ENCODE results near the gene CCDC73.
"Not testable (repeated sequence)": the region's sequence is repeated elsewhere in the genome, so short reads cannot be mapped to it uniquely, and the experiment has no call there.

Gene CCDC73

GRCh38 chr11:32821917-32822560, 27.6 kb upstream of the CCDC73 start:
- H3K4me3 Mint-ChIP-seq: no peak overlapping the region
- H3K4me1 Mint-ChIP-seq: peaks cover 8% of the 10 kb centered on the region
- H3K27me3 Mint-ChIP-seq: peaks cover 15% of the 10 kb centered on the region
- H3K36me3 Mint-ChIP-seq: no peaks in the 10 kb centered on the region
- no peaks in the 10 kb centered on the region for H3K9me3 Mint-ChIP-seq
- ATAC-seq: no peak
- no peak overlapping the region for H3K27ac Mint-ChIP-seq

DNA sequence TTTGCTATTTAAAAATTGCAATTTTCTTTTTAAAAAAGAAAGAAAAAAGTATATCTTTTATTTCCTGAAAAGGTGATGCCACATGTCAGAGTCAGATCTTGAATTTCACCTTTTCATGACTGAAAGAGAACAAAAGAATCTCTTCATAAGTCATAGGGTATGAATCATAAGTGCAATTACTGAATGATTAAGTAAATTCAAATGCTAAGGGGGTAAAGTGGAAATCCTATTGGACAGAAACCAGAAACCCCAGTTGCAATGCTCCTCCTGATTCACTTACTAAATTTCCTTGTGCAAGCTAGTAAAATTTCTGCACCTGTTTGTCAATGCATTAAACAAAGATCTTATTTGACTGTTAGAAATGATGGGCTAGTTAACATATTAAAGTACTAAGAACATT, 27.1 kb upstream of the CCDC73 start:
- H3K4me3 Mint-ChIP-seq: no peak overlapping the region

GRCh38 chr11:32820497-32820896, 26.0 kb upstream of the CCDC73 start:
- Mint-ChIP-seq H3K36me3 (no peaks in the 10 kb centered on the region), H3K27ac (no peak overlapping the region), H3K9me3 (no peaks in the 10 kb centered on the region)

More for the DNA sequence above, 27.1 kb upstream of the CCDC73 start:
- peaks cover 8% of the 10 kb centered on the region for H3K4me1 Mint-ChIP-seq
- peaks cover 15% of the 10 kb centered on the region for H3K27me3 Mint-ChIP-seq
- H3K36me3 Mint-ChIP-seq: no peaks in the 10 kb centered on the region
- H3K27ac Mint-ChIP-seq: no peak overlapping the region
- ATAC-seq: no peak
- H3K9me3 Mint-ChIP-seq: no peaks in the 10 kb centered on the region

DNA sequence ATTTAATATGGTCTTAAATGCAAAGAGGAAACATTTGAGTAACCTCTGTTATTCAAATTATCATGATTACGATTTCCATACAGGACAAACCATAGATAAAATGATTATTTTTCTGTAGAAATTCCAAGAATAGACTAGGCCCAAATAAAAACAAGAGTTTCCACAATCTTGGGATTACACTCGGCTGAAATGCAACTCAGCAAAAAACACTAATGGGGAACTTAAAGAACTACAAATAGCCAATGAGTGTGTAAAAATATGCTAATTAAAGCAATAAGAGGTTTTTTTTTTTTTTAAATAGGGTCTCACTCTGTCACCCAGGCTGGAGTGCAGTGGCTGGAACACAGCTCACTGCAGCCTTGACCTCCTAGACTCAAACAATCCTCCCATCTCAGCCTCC, 24.7 kb upstream of the CCDC73 start:
- ATAC-seq: no peak
- Mint-ChIP-seq H3K36me3 (no peaks in the 10 kb centered on the region), H3K4me3 (no peak overlapping the region)

More at GRCh38 chr11:32820497-32820896, 26.0 kb upstream of the CCDC73 start:
- H3K4me3 Mint-ChIP-seq: no peak overlapping the region
- no peak for ATAC-seq
- H3K27me3 Mint-ChIP-seq: peaks cover 15% of the 10 kb centered on the region
- H3K4me1 Mint-ChIP-seq: peaks cover 8% of the 10 kb centered on the region

GRCh38 chr11:32817852-32818183, 23.4 kb upstream of the CCDC73 start:
- H3K36me3 Mint-ChIP-seq: no peaks in the 10 kb centered on the region
- ATAC-seq: no peak
- H3K27me3 Mint-ChIP-seq: peaks cover 11% of the 10 kb centered on the region
- H3K4me1 Mint-ChIP-seq: peaks cover 8% of the 10 kb centered on the region
- no peaks in the 10 kb centered on the region for H3K9me3 Mint-ChIP-seq
- H3K27ac Mint-ChIP-seq: no peak overlapping the region
- H3K4me3 Mint-ChIP-seq: no peak overlapping the region

More for the DNA sequence above, 24.7 kb upstream of the CCDC73 start:
- Mint-ChIP-seq H3K9me3 (no peaks in the 10 kb centered on the region), H3K27ac (no peak overlapping the region), H3K27me3 (peaks cover 15% of the 10 kb centered on the region), H3K4me1 (peaks cover 8% of the 10 kb centered on the region)

- peaks cover 7% of the 10 kb centered on the region for H3K4me1 Mint-ChIP-seq
- H3K27me3 Mint-ChIP-seq: peaks cover 6% of the 10 kb centered on the region
- no peak for ATAC-seq
Measured at GRCh38 chr11:32817181-32817851, 22.9 kb upstream of the CCDC73 start.

DNA sequence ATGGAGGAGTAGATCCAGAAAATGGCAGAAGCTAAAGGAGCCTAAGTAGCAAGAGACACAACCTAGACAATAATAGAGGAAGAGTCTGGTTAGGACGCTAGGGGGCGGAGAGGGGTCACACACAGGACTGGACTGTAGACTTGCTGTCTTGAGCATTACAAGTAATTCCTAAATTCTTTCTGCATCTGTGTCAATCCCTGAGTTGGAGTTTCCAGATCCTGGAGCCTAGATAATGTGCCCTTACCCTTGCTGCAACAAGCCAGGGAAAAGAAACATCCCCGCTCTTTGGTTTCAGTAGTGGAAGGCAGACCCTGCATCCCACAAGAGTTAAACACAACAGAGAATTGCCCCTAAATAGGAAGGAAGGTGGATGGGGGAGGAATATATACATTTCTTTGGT, 14.9 kb upstream of the CCDC73 start:
- Mint-ChIP-seq H3K4me3 (no peak overlapping the region), H3K27me3 (no peaks in the 10 kb centered on the region), H3K9me3 (no peaks in the 10 kb centered on the region), H3K27ac (no peak overlapping the region), H3K4me1 (no peaks in the 10 kb centered on the region), H3K36me3 (no peaks in the 10 kb centered on the region)
- peak; percentile 78 for ATAC-seq

More at GRCh38 chr11:32817181-32817851, 22.9 kb upstream of the CCDC73 start:
- no peak overlapping the region for H3K4me3 Mint-ChIP-seq
- H3K27ac Mint-ChIP-seq: no peak overlapping the region
- H3K9me3 Mint-ChIP-seq: no peaks in the 10 kb centered on the region
- no peaks in the 10 kb centered on the region for H3K36me3 Mint-ChIP-seq

GRCh38 chr11:32796425-32796824, 2.0 kb upstream of the CCDC73 start:
- no peak for ATAC-seq
- H3K4me1 Mint-ChIP-seq: peaks cover 7% of the 10 kb centered on the region
- no peaks in the 10 kb centered on the region for H3K36me3 Mint-ChIP-seq
- H3K27ac Mint-ChIP-seq: no peak overlapping the region
- no peak overlapping the region for H3K4me3 Mint-ChIP-seq
- no peaks in the 10 kb centered on the region for H3K27me3 Mint-ChIP-seq
- H3K9me3 Mint-ChIP-seq: no peaks in the 10 kb centered on the region

GRCh38 chr11:32792948-32793475, 1.4 kb downstream of the CCDC73 start:
- Mint-ChIP-seq H3K27me3 (no peaks in the 10 kb centered on the region), H3K9me3 (no peaks in the 10 kb centered on the region), H3K27ac (no peak overlapping the region), H3K36me3 (no peaks in the 10 kb centered on the region), H3K4me1 (peaks cover 7% of the 10 kb centered on the region), H3K4me3 (no peak overlapping the region)
- peak; percentile 75 for ATAC-seq

DNA sequence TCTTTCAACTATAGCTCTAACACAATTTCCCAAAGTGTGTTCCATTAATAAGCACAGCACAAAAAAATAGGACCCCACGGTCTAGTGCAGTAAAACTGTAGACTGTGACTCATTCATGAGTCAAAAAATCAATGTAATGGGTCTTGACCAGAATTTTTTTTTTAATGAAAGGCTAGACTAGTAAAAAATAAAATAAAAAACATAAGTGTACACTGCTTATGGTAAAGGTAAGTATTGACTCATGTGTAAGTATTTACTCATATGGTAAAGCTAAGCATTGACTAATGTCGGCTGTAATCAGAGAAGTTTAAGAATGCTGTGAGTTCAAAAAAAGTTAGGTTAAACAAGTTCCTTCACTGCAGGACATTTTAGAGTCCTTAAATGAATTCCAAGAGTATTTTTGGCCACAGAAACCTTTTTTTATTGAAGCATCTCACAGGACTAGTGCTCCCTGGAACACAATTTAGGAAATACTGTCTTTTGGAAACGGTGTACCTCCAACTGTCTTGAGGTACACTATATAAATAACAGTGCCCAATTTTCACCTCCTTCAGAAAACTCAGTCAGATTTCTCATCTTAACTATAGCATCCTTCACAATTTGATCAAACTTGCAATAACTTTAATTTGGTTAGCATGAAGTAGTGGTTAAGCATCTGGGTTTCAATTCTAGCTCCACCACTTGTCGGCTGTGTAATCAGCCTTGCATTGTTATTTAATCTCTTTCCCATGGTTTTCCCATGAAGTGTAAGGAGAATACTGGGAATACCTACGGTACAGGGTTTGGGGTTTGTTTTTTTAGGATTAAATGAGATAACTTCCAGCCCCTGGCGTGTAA, 2.1 kb downstream of the CCDC73 start:
- Mint-ChIP-seq H3K27ac (no peak overlapping the region), H3K9me3 (no peaks in the 10 kb centered on the region), H3K4me1 (peaks cover 7% of the 10 kb centered on the region), H3K36me3 (no peaks in the 10 kb centered on the region), H3K27me3 (no peaks in the 10 kb centered on the region), H3K4me3 (no peak overlapping the region)
- ATAC-seq: no peak

GRCh38 chr11:32790916-32791315, 3.5 kb downstream of the CCDC73 start:
- Mint-ChIP-seq H3K27ac (no peak overlapping the region), H3K36me3 (no peaks in the 10 kb centered on the region), H3K4me3 (no peak overlapping the region), H3K9me3 (no peaks in the 10 kb centered on the region), H3K27me3 (no peaks in the 10 kb centered on the region), H3K4me1 (peaks cover 7% of the 10 kb centered on the region)
- ATAC-seq: no peak

DNA sequence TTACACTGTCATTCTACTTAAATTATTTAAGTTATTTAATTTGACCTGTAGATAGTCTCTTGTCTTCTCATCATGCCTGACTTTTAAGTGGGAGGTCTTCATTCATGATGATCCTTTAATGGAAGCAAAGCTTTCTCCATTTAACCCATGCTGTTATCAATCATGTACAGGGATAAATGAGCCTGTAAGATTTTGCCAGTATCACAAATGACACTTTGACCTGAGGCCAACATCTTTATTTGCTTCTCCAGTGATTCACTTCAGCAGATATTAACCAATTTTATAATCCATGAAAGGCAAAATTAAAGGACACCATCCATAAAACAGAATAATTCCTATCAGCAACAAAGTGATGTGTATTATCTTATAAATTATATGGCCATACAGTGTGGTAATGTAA, 7.7 kb downstream of the CCDC73 start:
- H3K9me3 Mint-ChIP-seq: no peaks in the 10 kb centered on the region
- H3K27me3 Mint-ChIP-seq: no peaks in the 10 kb centered on the region
- no peak overlapping the region for H3K27ac Mint-ChIP-seq
- H3K4me1 Mint-ChIP-seq: no peaks in the 10 kb centered on the region
- no peak for ATAC-seq
- H3K36me3 Mint-ChIP-seq: no peaks in the 10 kb centered on the region
- H3K4me3 Mint-ChIP-seq: no peak overlapping the region

- no peaks in the 10 kb centered on the region for H3K9me3 Mint-ChIP-seq
- no peak for ATAC-seq
- no peak overlapping the region for H3K4me3 Mint-ChIP-seq
Measured at GRCh38 chr11:32785262-32785661, 9.2 kb downstream of the CCDC73 start.

GRCh38 chr11:32781721-32782120, 12.7 kb downstream of the CCDC73 start:
- peaks cover 14% of the 10 kb centered on the region for H3K4me1 Mint-ChIP-seq
- H3K27ac Mint-ChIP-seq: no peak overlapping the region

More at GRCh38 chr11:32785262-32785661, 9.2 kb downstream of the CCDC73 start:
- H3K36me3 Mint-ChIP-seq: no peaks in the 10 kb centered on the region
- no peaks in the 10 kb centered on the region for H3K4me1 Mint-ChIP-seq
- no peaks in the 10 kb centered on the region for H3K27me3 Mint-ChIP-seq
- H3K27ac Mint-ChIP-seq: no peak overlapping the region

DNA sequence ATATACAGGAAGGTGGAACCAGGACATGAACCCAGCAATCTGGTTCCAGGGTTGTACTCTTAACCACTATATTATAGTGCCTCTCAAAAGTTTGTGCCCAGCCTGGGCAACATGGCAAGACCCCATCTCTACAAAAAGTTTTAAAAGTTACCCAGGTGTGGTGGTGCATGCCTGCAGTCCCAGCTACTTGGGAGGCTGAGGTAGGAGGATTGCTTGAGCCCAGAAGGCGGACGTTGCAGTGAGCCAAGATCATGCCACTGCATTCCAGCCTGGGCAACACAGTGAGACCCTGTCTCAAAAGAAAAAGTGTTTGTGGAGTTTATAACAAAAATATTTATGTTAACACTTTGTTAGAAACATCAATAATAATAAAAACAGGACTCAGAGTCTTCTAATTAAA, 13.6 kb downstream of the CCDC73 start:
- H3K9me3 Mint-ChIP-seq, H3K4me3 Mint-ChIP-seq, H3K27me3 Mint-ChIP-seq, ATAC-seq, H3K27ac Mint-ChIP-seq, H3K36me3 Mint-ChIP-seq: not testable (repeated sequence)
- H3K4me1 Mint-ChIP-seq: peaks cover 23% of the 10 kb centered on the region

More at GRCh38 chr11:32781721-32782120, 12.7 kb downstream of the CCDC73 start:
- H3K4me3 Mint-ChIP-seq: no peak overlapping the region
- no peak for ATAC-seq
- no peaks in the 10 kb centered on the region for H3K27me3 Mint-ChIP-seq
- H3K36me3 Mint-ChIP-seq: no peaks in the 10 kb centered on the region
- no peaks in the 10 kb centered on the region for H3K9me3 Mint-ChIP-seq

Measured in stimulated activated memory B cell treated with anti-CD40 and anti-IgM and Interleukin-4, amounts not matched to agents 10 μg/mL and 1 μg/mL and 100 μg/mL, for 72 hours (primary cell).